Left lung (tissue), 10 donors: ENCODE results near the gene ANKDD1B. TPM values are rescaled to one million over a fixed set of nuclear protein-coding genes. Genes with fewer than 3 reads are reported as not detected.
"Not testable (repeated sequence)": the region's sequence is repeated elsewhere in the genome, so short reads cannot be mapped to it uniquely, and the experiment has no call there.

Source experiments
- ATAC-seq: fragments of 200-7000 bp; cut with Tn5 transposase; one replicate; pipeline ENCODE4 v1.9.1; 2020; ENCODE audit warnings: moderate library complexity
- DNase-seq, 4 donors: peaks; one replicate each; pipeline ENCODE4 v3.0.0-alpha.2; 2013 to 2020
- H3K27ac ChIP-seq, 2 donors: fragments of 200-600 bp; sonication (generic) in 1 of 2; one replicate each; pipeline versions ENCODE4 v1.5.0 to v1.8.0; 2020 to 2021
- H3K27me3 ChIP-seq, 2 donors: fragments of 200-600 bp; sonication (generic) in 1 of 2; one replicate each; pipeline versions ENCODE4 v1.5.0 to v1.8.0; 2020 to 2021
- H3K36me3 ChIP-seq, 2 donors: fragments of 200-600 bp; sonication (generic) in 1 of 2; one replicate each; pipeline versions ENCODE4 v1.5.0 to v1.8.0; 2020 to 2021
- H3K4me1 ChIP-seq, 2 donors: fragments of 200-600 bp; one replicate each; pipeline ENCODE4 v1.8.0; 2021
- H3K4me3 ChIP-seq, 2 donors: fragments of 200-600 bp; sonication (generic) in 1 of 2; one replicate each; pipeline versions ENCODE4 v1.5.0 to v1.8.0; 2020 to 2021; ENCODE audit warnings: mild to moderate bottlenecking in 1 of 2
- H3K9me3 ChIP-seq, 2 donors: fragments of 200-600 bp; sonication (generic) in 1 of 2; one replicate each; pipeline versions ENCODE4 v1.5.0 to v1.8.0; 2020 to 2021
- CTCF ChIP-seq, 2 donors: fragments of 200-600 bp; sonication (generic) in 1 of 2; IDR thresholded peaks; one replicate each; pipeline versions ENCODE4 v1.5.0 to v1.8.0; 2021; ENCODE audit warnings: antibody characterized with exemption in 2 of 2
- intact Hi-C, 2 donors: fragments of 100-400 bp; cut with DNase I; formaldehyde crosslinking; loops; one replicate each; pipeline versions ENCODE4 v1.11.2 to v1.14.2; 2022
- polyA plus RNA-seq, 6 donors: library from polyadenylated mRNA; unstranded; fragments of 120-200 nt; gene quantifications; one replicate each; pipeline ENCODE4 v1.2.1, GENCODE V29; 2013; ENCODE audit not compliant: insufficient read length in 6 of 6
- total RNA-seq, 2 donors: library from RNA; stranded (reverse); fragmentation: NEBNext Ultra II Directional; extraction: Animal tissue kit (Norgen Biotek cat#: 25700); gene quantifications; one replicate each; pipeline ENCODE4 v1.2.1, GENCODE V29; 2021
- donor health status: DM: no; HTN: yes; CAD: no.
- donor health status: DM: no; HTN: no; CAD: no.

Gene ANKDD1B
- total and polyA plus RNA-seq, 8 donors = 3.0 to 4.9 (median 4.3) TPM

DNA sequence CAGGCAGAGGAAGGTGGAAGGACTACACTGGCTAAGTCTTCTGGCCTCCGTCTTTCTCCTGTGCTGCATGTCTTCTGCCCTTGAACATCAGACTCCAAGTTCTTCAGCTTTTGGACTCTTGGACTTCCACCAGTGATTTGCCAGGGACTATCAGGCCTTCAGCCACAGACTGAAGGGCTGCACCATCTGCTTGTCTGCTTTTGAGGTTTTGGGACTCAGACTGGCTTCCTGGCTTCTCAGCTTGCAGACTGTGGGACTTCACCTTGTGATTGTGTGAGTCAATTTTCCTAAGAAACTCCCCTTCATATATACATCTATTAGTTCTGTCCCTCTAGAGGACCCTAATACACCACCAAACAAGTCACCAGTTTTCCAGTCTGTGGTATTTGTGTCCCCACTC is 9.7 kb upstream of the ANKDD1B start:
- intact Hi-C loops = no loop called here
- Histone ChIP-seq H3K4me3 (no peak overlapping the region), H3K27me3 (no peaks in the 10 kb centered on the region), H3K4me1 (peaks cover 0 to 5% of the 10 kb centered on the region in 2 donors), H3K27ac (no peak overlapping the region), H3K9me3 (no peaks in the 10 kb centered on the region), H3K36me3 (peaks cover 0 to 38% of the 10 kb centered on the region in 2 donors)
- ATAC-seq (no peak), DNase-seq (no peak)
- TF ChIP-seq CTCF (IDR thresholded peaks at IDR 0.05) = no peak

- no peak for TF ChIP-seq CTCF (IDR thresholded peaks at IDR 0.05)
- DNase-seq (no peak), ATAC-seq (no peak)
- intact Hi-C loops = no loop called here
- Histone ChIP-seq H3K27ac (no peak overlapping the region), H3K9me3 (no peaks in the 10 kb centered on the region), H3K27me3 (no peaks in the 10 kb centered on the region), H3K4me3 (no peak overlapping the region), H3K36me3 (peaks cover 0 to 34% of the 10 kb centered on the region in 2 donors), H3K4me1 (peaks cover 3 to 5% of the 10 kb centered on the region in 2 donors)
Observed at GRCh38 chr5:75601996-75602395, 9.3 kb upstream of the ANKDD1B start.

DNA sequence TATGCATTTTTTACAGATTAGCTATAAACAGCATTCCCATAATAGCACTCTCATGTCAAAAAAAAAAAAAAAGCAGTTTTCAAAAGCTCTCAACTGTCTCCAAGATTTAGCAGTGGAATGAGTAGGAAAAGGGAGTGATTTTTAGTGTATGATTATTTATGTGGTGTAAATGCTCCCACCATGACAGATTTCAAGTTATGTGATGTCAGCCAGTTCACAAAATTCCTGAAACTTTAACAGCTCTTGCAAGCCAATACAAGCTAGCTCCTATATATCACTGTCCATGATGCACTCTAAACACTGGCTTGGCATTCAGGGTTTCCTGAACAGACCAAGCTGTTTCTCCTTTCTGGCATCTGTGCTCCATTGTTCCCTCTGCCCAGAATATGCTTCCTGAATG is 7.9 kb upstream of the ANKDD1B start:
- H3K4me3 ChIP-seq = no peak overlapping the region
- no peaks in the 10 kb centered on the region for H3K9me3 ChIP-seq
- TF ChIP-seq CTCF (IDR thresholded peaks at IDR 0.05) = no peak
- peaks cover 5 to 7% of the 10 kb centered on the region in 2 donors for H3K4me1 ChIP-seq
- intact Hi-C loops = no loop called here
- H3K27me3 ChIP-seq = no peaks in the 10 kb centered on the region
- DNase-seq (peak in 1 of 4 donors; percentile 51), ATAC-seq (peak; percentile 30)
- H3K27ac ChIP-seq = no peak overlapping the region
- peaks cover 0 to 21% of the 10 kb centered on the region in 2 donors for H3K36me3 ChIP-seq

- Histone ChIP-seq H3K9me3 (no peaks in the 10 kb centered on the region), H3K4me3 (no peak overlapping the region), H3K36me3 (peaks cover 0 to 21% of the 10 kb centered on the region in 2 donors), H3K4me1 (peaks cover 5 to 7% of the 10 kb centered on the region in 2 donors), H3K27me3 (no peaks in the 10 kb centered on the region), H3K27ac (no peak overlapping the region)
- no peak for DNase-seq
- no peak for TF ChIP-seq CTCF (IDR thresholded peaks at IDR 0.05)
- ATAC-seq = no peak
- intact Hi-C loops = no loop called here
Observed at GRCh38 chr5:75603821-75604220, 7.4 kb upstream of the ANKDD1B start.

DNA sequence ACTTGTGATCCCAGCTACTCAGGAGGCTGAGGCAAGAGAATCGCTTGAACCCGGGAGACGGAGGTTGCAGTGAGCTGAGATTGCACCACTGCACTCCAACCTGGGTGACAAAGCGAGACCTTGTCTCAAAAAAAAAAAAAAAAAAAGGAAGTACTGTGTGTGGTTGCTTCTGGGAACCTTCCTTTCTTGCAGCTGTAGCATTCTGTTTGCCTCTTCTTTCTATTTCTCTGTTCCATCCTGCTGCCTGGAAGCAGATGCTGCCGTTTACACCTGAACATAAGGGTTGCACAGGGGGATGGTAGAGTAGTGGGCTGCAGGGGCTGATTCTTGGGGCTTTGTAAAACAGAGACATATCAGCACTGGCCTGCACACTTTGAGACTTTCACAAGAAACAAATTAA is 3.9 kb upstream of the ANKDD1B start:
- Histone ChIP-seq H3K4me1 (peaks cover 5 to 25% of the 10 kb centered on the region in 2 donors), H3K27me3 (peaks cover 0 to 14% of the 10 kb centered on the region in 2 donors)
- DNase-seq, H3K27ac ChIP-seq, H3K4me3 ChIP-seq, H3K36me3 ChIP-seq, ATAC-seq, intact Hi-C loops, H3K9me3 ChIP-seq: not testable (repeated sequence)

- Histone ChIP-seq H3K27me3 (peaks cover 0 to 14% of the 10 kb centered on the region in 2 donors), H3K4me3 (no peak overlapping the region), H3K27ac (no peak overlapping the region), H3K9me3 (no peaks in the 10 kb centered on the region), H3K4me1 (peaks cover 0 to 25% of the 10 kb centered on the region in 2 donors), H3K36me3 (no peaks in the 10 kb centered on the region)
- intact Hi-C loops = no loop called here
- TF ChIP-seq CTCF (IDR thresholded peaks at IDR 0.05) = no peak
- no peak for ATAC-seq
- no peak for DNase-seq
Observed at GRCh38 chr5:75608870-75609269, 2.4 kb upstream of the ANKDD1B start.
